ENCODE results near the gene ASB3.

The ASB3 gene

DNA sequence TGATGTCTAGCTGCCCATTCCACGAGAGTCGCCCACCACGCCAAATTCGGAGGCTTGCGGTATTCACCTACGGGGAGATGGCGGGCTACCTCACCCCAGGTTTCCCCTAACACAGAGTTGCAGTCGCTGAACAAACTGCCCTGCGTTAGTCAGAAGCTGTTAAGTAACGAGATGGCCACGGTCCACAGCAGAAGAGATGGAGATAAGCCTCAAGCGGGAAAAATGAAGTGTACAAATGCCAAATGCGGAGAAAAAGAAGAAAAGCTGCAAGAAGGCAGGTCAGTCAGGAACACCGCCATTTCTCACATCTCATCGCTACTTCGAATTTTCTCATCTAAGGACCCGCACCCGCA lies 425 bp downstream of the ASB3 start:
- H3K36me3 ChIP-seq (ENCODE audit: insufficient read depth): no peaks in the 10 kb centered on the region
- H3K4me3 ChIP-seq (IDR thresholded peaks at IDR 0.05; ENCODE audit: insufficient read depth, low read depth, low read length): no peak overlapping the region
- H3K27me3 ChIP-seq (ENCODE audit: insufficient read depth, low read depth): no peaks in the 10 kb centered on the region
- peak overlapping the region; percentile 83 for H3K9ac ChIP-seq
- no peaks in the 10 kb centered on the region for H4K20me1 ChIP-seq (ENCODE audit: insufficient read depth)
- peak overlapping the region; percentile 70 for H3K27ac ChIP-seq
- TF ChIP-seq, protein P1, sequence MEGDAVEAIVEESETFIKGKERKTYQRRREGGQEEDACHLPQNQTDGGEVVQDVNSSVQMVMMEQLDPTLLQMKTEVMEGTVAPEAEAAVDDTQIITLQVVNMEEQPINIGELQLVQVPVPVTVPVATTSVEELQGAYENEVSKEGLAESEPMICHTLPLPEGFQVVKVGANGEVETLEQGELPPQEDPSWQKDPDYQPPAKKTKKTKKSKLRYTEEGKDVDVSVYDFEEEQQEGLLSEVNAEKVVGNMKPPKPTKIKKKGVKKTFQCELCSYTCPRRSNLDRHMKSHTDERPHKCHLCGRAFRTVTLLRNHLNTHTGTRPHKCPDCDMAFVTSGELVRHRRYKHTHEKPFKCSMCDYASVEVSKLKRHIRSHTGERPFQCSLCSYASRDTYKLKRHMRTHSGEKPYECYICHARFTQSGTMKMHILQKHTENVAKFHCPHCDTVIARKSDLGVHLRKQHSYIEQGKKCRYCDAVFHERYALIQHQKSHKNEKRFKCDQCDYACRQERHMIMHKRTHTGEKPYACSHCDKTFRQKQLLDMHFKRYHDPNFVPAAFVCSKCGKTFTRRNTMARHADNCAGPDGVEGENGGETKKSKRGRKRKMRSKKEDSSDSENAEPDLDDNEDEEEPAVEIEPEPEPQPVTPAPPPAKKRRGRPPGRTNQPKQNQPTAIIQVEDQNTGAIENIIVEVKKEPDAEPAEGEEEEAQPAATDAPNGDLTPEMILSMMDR (conservative IDR thresholded peaks at IDR 0.05; ENCODE audit: low read depth, low read length): no peak
- peaks cover 86% of the 10 kb centered on the region for H3K79me2 ChIP-seq (ENCODE audit: insufficient read depth, low read depth)
- peak overlapping the region; percentile 85 for H2AFZ ChIP-seq (ENCODE audit: low read depth)
- peaks cover 63% of the 10 kb centered on the region for H3K4me1 ChIP-seq (ENCODE audit: low read depth, poor library complexity, severe bottlenecking)
- H3K4me2 ChIP-seq: peak overlapping the region; percentile 84

DNA sequence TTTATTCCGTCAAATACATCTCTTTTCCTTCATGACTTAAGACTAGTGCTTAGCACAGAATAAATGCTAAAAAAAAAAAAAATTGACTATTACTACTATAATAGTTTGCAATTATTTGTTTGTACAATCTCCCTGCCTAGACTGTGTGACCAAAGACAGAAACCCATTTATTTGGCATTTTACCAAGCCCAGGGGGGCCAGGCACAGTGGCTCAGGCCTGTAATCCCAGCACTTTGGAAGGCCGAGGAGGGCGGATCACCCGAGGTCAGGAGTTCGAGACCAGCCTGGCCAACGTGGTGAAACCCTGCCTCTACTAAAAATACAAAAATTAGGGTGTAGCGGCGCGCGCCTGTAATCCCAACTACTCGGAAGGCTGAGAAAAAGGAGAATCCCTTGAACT lies 1.4 kb downstream of the ASB3 start:
- peak overlapping the region; percentile 83; the same call in 1 of the 2 replicates for H3K9ac ChIP-seq
- no peaks in the 10 kb centered on the region for H4K20me1 ChIP-seq (ENCODE audit: insufficient read depth)
- peak overlapping the region; percentile 62; the same call in 1 of the 2 replicates for H3K27ac ChIP-seq
- H3K79me2 ChIP-seq (ENCODE audit: insufficient read depth, low read depth): peaks cover 90% of the 10 kb centered on the region
- H3K4me1 ChIP-seq (ENCODE audit: low read depth, poor library complexity, severe bottlenecking): peaks cover 62% of the 10 kb centered on the region
- no peaks in the 10 kb centered on the region for H3K36me3 ChIP-seq (ENCODE audit: insufficient read depth)
- peak overlapping the region; percentile 84 for H3K4me2 ChIP-seq
- no peak overlapping the region for H3K4me3 ChIP-seq (IDR thresholded peaks at IDR 0.05; ENCODE audit: insufficient read depth, low read depth, low read length)
- no peak overlapping the region for H2AFZ ChIP-seq (ENCODE audit: low read depth)
- TF ChIP-seq, protein P1 (conservative IDR thresholded peaks at IDR 0.05; ENCODE audit: low read depth, low read length): no peak
- H3K27me3 ChIP-seq (ENCODE audit: insufficient read depth, low read depth): no peaks in the 10 kb centered on the region

DNA sequence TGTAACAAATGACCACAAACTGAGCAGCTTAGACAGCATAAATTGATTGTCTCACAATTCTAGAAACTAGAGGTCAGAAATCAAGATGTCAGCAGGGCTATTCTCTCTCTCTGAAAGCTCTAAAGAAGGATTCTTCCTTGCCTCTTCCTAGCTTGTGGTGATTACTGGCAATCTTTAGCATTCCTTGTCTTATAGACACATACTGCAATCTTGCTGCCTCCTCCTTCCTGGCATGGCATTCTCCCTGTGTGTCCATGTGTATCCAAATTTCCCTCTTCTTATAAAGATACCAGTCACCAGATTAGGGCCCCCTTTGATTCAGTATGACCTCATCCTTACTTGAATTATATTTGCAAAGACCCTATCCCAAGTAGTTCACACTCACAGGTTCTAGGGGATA lies 2.3 kb downstream of the ASB3 start:
- no peak overlapping the region; the same call in 1 of the 2 replicates for H3K9ac ChIP-seq
- H3K27ac ChIP-seq: peak overlapping the region; percentile 62
- TF ChIP-seq, protein P1 (conservative IDR thresholded peaks at IDR 0.05; ENCODE audit: low read depth, low read length): no peak
- H3K36me3 ChIP-seq (ENCODE audit: insufficient read depth): no peaks in the 10 kb centered on the region
- no peak overlapping the region for H2AFZ ChIP-seq (ENCODE audit: low read depth)
- H4K20me1 ChIP-seq (ENCODE audit: insufficient read depth): no peaks in the 10 kb centered on the region
- no peaks in the 10 kb centered on the region for H3K27me3 ChIP-seq (ENCODE audit: insufficient read depth, low read depth)
- peaks cover 58% of the 10 kb centered on the region for H3K4me1 ChIP-seq (ENCODE audit: low read depth, poor library complexity, severe bottlenecking)
- peak overlapping the region; percentile 84 for H3K4me2 ChIP-seq
- H3K79me2 ChIP-seq (ENCODE audit: insufficient read depth, low read depth): peaks cover 89% of the 10 kb centered on the region
- no peak overlapping the region for H3K4me3 ChIP-seq (IDR thresholded peaks at IDR 0.05; ENCODE audit: insufficient read depth, low read depth, low read length)

GRCh38 chr2:53782676-53783075 lies 4.1 kb downstream of the ASB3 start:
- no peak overlapping the region; the same call in 1 of the 2 replicates for H3K4me2 ChIP-seq
- no peaks in the 10 kb centered on the region for H3K27me3 ChIP-seq (ENCODE audit: insufficient read depth, low read depth)
- H3K36me3 ChIP-seq (ENCODE audit: insufficient read depth): no peaks in the 10 kb centered on the region
- no peaks in the 10 kb centered on the region for H4K20me1 ChIP-seq (ENCODE audit: insufficient read depth)
- TF ChIP-seq, protein P1 (conservative IDR thresholded peaks at IDR 0.05; ENCODE audit: low read depth, low read length): no peak
- H3K4me1 ChIP-seq (ENCODE audit: low read depth, poor library complexity, severe bottlenecking): peaks cover 46% of the 10 kb centered on the region
- H2AFZ ChIP-seq (ENCODE audit: low read depth): no peak overlapping the region
- H3K79me2 ChIP-seq (ENCODE audit: insufficient read depth, low read depth): peaks cover 83% of the 10 kb centered on the region
- H3K27ac ChIP-seq: no peak overlapping the region; the same call in 1 of the 2 replicates
- H3K9ac ChIP-seq: no peak overlapping the region
- H3K4me3 ChIP-seq (IDR thresholded peaks at IDR 0.05; ENCODE audit: insufficient read depth, low read depth, low read length): no peak overlapping the region
